GM04503 (cell line): Measurements from ENCODE around the gene MBD5.

Source experiments
- DNase-seq: peaks from one replicate; pipeline ENCODE4 v3.0.0-alpha.2; 2012; ENCODE audit warnings: low read depth

Gene MBD5

DNA sequence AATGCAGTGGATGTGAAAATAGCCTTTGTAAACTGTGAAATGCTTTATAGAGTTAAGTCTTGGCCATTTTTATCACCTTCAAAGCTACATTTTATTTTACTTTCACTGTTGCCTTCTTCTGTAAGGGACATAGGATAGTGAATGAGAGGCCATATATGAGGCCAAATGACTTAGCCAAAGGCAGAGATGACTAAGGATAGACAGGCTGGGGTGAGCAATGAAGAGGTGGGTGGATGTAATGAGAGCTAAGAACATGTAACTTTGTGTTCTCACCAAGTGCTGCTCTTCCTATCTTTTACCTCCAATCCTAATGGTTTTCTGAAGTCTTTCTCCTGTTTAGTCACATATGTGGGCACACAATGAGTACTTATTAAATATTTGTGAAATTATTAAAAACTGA lies 101.9 kb downstream of the MBD5 start:
- DNase-seq: no peak

GRCh38 chr2:148124271-148124670 lies 103.4 kb downstream of the MBD5 start:
- DNase-seq: no peak

GRCh38 chr2:148130581-148130980 lies 109.7 kb downstream of the MBD5 start:
- no peak for DNase-seq

- peak; percentile 20 for DNase-seq
Measured at GRCh38 chr2:148132412-148132811, 111.5 kb downstream of the MBD5 start.

DNA sequence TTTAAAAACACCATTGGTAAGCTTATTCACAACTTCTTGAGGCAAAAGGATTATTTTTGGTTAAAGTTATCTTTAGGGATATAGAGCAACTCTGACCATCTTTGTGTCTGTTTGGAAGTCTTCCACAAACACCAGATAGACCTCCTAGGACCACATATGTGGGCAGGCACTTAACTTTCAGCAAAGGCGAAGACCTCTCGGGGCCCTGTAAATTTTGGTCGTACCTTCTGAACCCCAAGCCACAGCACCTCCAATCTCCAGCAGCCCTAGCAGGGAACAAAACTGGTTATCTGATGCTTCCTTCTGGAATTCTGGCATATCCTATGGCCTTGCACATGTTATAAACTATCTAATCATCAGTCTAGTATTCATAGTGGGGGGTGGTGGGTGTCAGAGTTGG lies 114.8 kb downstream of the MBD5 start:
- DNase-seq: no peak

DNA sequence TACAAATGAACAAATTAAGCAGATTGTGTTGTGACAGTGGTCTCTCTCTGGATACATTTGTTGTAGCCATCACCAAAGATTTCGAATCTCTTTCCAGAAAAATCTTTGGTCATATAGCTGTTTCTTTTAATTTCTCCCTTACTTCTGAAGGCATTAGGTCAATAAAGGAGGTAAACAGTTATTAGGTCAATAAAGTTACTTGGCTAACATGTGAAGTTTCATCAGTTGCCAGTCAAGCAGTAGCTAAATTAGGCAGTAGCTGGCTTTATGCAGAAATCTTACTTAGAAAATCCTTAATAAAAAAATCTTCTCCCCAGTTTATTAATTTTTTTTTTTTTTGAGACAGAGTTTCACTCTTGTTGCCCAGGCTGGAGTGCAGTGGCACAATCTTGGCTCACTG lies 115.5 kb downstream of the MBD5 start:
- no peak for DNase-seq

- DNase-seq: no peak
Measured at GRCh38 chr2:148161909-148162435, 141.1 kb downstream of the MBD5 start.

GRCh38 chr2:148162871-148163270 lies 142.0 kb downstream of the MBD5 start:
- no peak for DNase-seq

GRCh38 chr2:148165975-148166374 lies 145.1 kb downstream of the MBD5 start:
- no peak for DNase-seq

- DNase-seq: no peak
Measured at GRCh38 chr2:148167241-148167766, 146.4 kb downstream of the MBD5 start.

GRCh38 chr2:148167855-148168254 lies 147.0 kb downstream of the MBD5 start:
- DNase-seq: no peak

GRCh38 chr2:148172131-148172753 lies 151.4 kb downstream of the MBD5 start:
- no peak for DNase-seq

GRCh38 chr2:148173168-148173567 lies 152.3 kb downstream of the MBD5 start:
- DNase-seq: no peak

DNA sequence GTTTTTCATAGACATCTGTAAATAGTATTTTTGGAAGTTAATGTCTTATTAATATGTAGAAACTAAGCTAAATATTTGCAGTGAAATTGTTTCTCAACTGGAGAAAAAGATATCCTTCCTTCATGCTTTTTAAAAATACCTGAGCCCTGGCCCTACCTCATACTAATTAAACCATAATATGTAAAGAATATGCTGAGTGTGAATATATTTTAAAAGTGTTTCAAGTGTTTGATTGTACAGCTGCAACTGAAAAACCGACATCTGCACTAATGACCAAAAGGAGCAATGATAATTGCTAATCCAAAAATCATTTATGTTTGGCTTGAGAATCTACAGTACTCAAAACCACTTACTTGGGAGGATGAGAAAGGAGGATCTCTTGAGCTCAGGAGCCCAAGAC lies 156.7 kb downstream of the MBD5 start:
- DNase-seq: no peak

DNA sequence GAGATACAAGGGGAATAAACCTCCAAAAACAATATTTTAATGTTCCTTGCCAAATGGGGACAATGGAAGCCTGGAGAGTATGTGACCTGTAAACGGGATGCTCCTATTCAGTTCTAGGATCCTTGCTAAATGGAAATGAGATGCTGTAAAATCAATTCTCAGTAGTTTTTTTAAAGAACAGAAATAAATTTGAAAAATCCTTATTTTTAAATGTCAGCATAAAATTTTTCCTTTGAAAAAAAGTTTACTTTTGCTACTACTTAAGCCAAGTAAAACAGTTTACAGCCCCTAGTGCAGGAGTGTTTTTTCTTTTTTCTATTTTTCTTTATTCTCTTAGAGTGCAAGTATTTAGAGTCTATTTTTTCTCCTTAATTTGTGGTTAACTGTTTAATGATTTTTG lies 158.8 kb downstream of the MBD5 start:
- DNase-seq: no peak

DNA sequence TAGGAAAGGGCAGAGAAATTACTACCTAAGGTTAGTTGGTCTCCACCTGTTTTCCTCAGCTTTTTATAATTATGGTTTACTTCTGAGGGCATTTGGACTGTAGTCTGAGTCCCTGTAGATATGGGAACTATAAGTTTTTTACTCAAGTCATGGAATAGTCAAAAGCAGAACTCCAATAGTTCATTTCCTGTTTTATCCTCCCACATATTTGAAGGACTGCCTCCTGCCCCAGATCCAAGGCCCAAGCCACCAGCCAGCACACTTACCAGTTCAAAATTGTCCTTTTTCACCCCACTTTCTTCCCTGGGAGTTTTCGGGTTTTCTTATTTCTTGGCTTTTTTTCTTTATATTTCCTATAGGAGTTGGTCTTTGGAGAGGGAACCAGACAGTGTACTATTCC lies 164.1 kb downstream of the MBD5 start:
- no peak for DNase-seq

DNA sequence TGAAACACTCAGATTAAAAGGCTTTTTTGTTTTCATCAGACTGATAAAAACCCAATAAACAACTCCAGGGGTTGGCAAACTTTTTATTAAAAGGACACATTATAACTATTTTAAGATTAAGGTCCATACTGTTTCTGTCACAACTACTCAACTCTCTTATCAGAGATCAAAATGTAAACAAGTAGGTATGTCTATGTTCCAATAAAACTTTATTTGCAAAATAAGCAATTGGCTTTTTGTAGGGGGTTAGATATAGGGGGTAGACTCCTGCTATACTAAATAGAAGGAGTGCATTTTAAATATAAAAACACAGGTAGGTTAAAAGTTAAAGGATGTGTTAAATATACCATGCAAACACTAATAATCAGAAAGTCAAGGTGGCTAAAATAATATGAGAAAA lies 174.0 kb downstream of the MBD5 start:
- DNase-seq: no peak

GRCh38 chr2:148201075-148202004 lies 180.4 kb downstream of the MBD5 start:
- DNase-seq: no peak

- no peak for DNase-seq
Measured at GRCh38 chr2:148202237-148202636, 181.3 kb downstream of the MBD5 start.

GRCh38 chr2:148207111-148207510 lies 186.2 kb downstream of the MBD5 start:
- no peak for DNase-seq

DNA sequence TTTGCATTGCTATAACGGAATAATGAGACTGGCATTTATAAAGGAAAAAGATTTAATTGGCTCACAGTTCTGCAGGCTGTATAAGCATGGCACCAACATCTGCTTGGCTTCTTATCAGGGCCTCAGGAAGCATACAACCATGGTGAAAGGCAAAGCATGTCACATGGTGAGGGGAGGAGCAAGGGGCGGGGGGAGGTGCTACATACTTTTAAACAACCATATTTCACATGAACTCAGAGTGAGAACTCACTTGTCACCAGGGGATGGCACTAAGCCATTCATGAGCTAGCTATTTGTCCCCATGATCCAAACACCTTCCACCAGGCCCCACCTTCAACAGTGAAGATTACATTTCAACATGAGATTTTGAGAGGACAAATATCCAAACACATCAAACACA lies 188.7 kb downstream of the MBD5 start:
- no peak for DNase-seq

GRCh38 chr2:148218326-148219075 lies 197.6 kb downstream of the MBD5 start:
- DNase-seq: no peak
